Neural cell (in vitro differentiated cells): Measurements from ENCODE around the gene FMN2.

Source experiments
- EP300 ChIP-seq: fragments of 450-650 bp; conservative IDR thresholded peaks from 2 replicates; pipeline ENCODE4 v1.6.1; 2014; ENCODE audit warnings: antibody characterized with exemption, mild to moderate bottlenecking, moderate library complexity; ENCODE audit not compliant: poor library complexity, severe bottlenecking
- EZH2 ChIP-seq: fragments of 200-600, 300-800 bp; shearing (Covaris generic), sonication (generic); IDR thresholded peaks from 2 replicates; pipeline ENCODE4 v1.6.1; 2014; ENCODE audit warnings: antibody characterized with exemption, low read length, borderline replicate concordance, mild to moderate bottlenecking; ENCODE audit not compliant: insufficient read depth, poor library complexity, severe bottlenecking
- MXI1 ChIP-seq: fragments of 450-650 bp; conservative IDR thresholded peaks from 2 replicates; pipeline ENCODE4 v1.6.1; 2014; ENCODE audit warnings: antibody characterized with exemption, mild to moderate bottlenecking; ENCODE audit not compliant: poor library complexity, severe bottlenecking
- POLR2AphosphoS5 ChIP-seq: IDR thresholded peaks from 2 replicates; pipeline ENCODE4 v1.6.1; 2012
- RAD21 ChIP-seq: fragments of 450-650 bp; conservative IDR thresholded peaks from 2 replicates; pipeline ENCODE4 v1.6.1; 2014; ENCODE audit warnings: antibody characterized with exemption, mild to moderate bottlenecking, moderate library complexity
- REST ChIP-seq: IDR thresholded peaks from 2 replicates; pipeline ENCODE4 v1.6.1; 2012; ENCODE audit warnings: borderline replicate concordance
- SMC3 ChIP-seq: fragments of 450-650 bp; conservative IDR thresholded peaks from 2 replicates; pipeline ENCODE4 v1.6.1; 2014; ENCODE audit warnings: antibody characterized with exemption, mild to moderate bottlenecking, moderate library complexity; ENCODE audit not compliant: poor library complexity
- TAF1 ChIP-seq: IDR thresholded peaks from 2 replicates; pipeline ENCODE4 v1.6.1; 2012; ENCODE audit warnings: low read depth
- TF ChIP-seq, protein P1 (sequence below): fragments of 450-650 bp; IDR thresholded peaks from 2 replicates; pipeline ENCODE4 v1.5.1; 2014; ENCODE audit warnings: antibody characterized with exemption, mild to moderate bottlenecking, moderate library complexity; ENCODE audit not compliant: poor library complexity, severe bottlenecking

- no peak for TF ChIP-seq EZH2
- TF ChIP-seq, protein P1, sequence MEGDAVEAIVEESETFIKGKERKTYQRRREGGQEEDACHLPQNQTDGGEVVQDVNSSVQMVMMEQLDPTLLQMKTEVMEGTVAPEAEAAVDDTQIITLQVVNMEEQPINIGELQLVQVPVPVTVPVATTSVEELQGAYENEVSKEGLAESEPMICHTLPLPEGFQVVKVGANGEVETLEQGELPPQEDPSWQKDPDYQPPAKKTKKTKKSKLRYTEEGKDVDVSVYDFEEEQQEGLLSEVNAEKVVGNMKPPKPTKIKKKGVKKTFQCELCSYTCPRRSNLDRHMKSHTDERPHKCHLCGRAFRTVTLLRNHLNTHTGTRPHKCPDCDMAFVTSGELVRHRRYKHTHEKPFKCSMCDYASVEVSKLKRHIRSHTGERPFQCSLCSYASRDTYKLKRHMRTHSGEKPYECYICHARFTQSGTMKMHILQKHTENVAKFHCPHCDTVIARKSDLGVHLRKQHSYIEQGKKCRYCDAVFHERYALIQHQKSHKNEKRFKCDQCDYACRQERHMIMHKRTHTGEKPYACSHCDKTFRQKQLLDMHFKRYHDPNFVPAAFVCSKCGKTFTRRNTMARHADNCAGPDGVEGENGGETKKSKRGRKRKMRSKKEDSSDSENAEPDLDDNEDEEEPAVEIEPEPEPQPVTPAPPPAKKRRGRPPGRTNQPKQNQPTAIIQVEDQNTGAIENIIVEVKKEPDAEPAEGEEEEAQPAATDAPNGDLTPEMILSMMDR, result no peak
- no peak for TF ChIP-seq POLR2AphosphoS5
- TF ChIP-seq TAF1, result no peak
- no peak for TF ChIP-seq RAD21
- no peak for TF ChIP-seq REST
- TF ChIP-seq EP300, result no peak
- no peak for TF ChIP-seq MXI1
- no peak for TF ChIP-seq SMC3
Measured at GRCh38 chr1:240054109-240054701, 37.5 kb upstream of the FMN2 start.
